Upper lobe of right lung (tissue), 1 donor: ENCODE measurements around the gene STK11. TPM values are rescaled to one million over a fixed set of nuclear protein-coding genes. Genes with fewer than 3 reads are reported as not detected.

Experiments
- ATAC-seq: fragments of 200-7000 bp; cut with Tn5 transposase; one replicate; pipeline ENCODE4 v1.9.1; 2020; ENCODE audit warnings: mild to moderate bottlenecking, moderate library complexity
- DNase-seq: peaks from one replicate; pipeline ENCODE4 v3.0.0-alpha.2; 2020
- H3K27ac ChIP-seq: fragments of 200-600 bp; one replicate; pipeline ENCODE4 v1.8.0; 2022
- H3K27me3 ChIP-seq: fragments of 200-600 bp; one replicate; pipeline ENCODE4 v1.8.0; 2022; ENCODE audit warnings: mild to moderate bottlenecking
- H3K36me3 ChIP-seq: fragments of 200-600 bp; one replicate; pipeline ENCODE4 v1.8.0; 2022
- H3K4me1 ChIP-seq: fragments of 200-600 bp; one replicate; pipeline ENCODE4 v1.8.0; 2022
- H3K4me3 ChIP-seq: fragments of 200-600 bp; one replicate; pipeline ENCODE4 v1.8.0; 2022; ENCODE audit warnings: mild to moderate bottlenecking
- H3K9me3 ChIP-seq: fragments of 200-600 bp; one replicate; pipeline ENCODE4 v1.8.0; 2022
- CTCF ChIP-seq: fragments of 200-600 bp; IDR thresholded peaks from one replicate; pipeline ENCODE4 v1.8.0; 2022; ENCODE audit warnings: antibody characterized with exemption
- intact Hi-C: fragments of 100-400 bp; cut with DNase I; formaldehyde crosslinking; loops from one replicate; pipeline ENCODE4 v1.11.0; 2022
- total RNA-seq: library from RNA; stranded (reverse); fragmentation: NEBNext Ultra II Directional; extraction: Animal tissue kit (Norgen Biotek cat#: 25700); gene quantifications from one replicate; pipeline ENCODE4 v1.2.1, GENCODE V29; 2021
- donor health status: DM: no; HTN: yes; CAD: no; lungs with severe emphysema.

Gene STK11
- total RNA-seq, 1 donor from 2014 or later = 51.8 TPM

- no peak for TF ChIP-seq CTCF
- Histone ChIP-seq H3K9me3 (no peaks in the 10 kb centered on the region), H3K27me3 (no peaks in the 10 kb centered on the region), H3K27ac (no peak overlapping the region), H3K4me3 (no peak overlapping the region), H3K4me1 (peaks cover 46% of the 10 kb centered on the region), H3K36me3 (peaks cover 21% of the 10 kb centered on the region)
- DNase-seq (no peak), ATAC-seq (no peak)
- intact Hi-C loops = no loop called here
Measured at GRCh38 chr19:1216756-1217155, 11.2 kb downstream of the STK11 start.

GRCh38 chr19:1217366-1217765 lies 11.8 kb downstream of the STK11 start:
- Histone ChIP-seq H3K36me3 (peaks cover 27% of the 10 kb centered on the region), H3K27me3 (no peaks in the 10 kb centered on the region), H3K27ac (no peak overlapping the region), H3K4me1 (peaks cover 40% of the 10 kb centered on the region), H3K9me3 (no peaks in the 10 kb centered on the region), H3K4me3 (no peak overlapping the region)
- DNase-seq (no peak), ATAC-seq (no peak)
- intact Hi-C loops = no loop called here
- TF ChIP-seq CTCF = no peak

GRCh38 chr19:1218751-1219567 lies 13.4 kb downstream of the STK11 start:
- TF ChIP-seq CTCF = no peak
- Histone ChIP-seq H3K27me3 (no peaks in the 10 kb centered on the region), H3K27ac (peak overlapping the region; percentile 42), H3K4me1 (peaks cover 30% of the 10 kb centered on the region), H3K9me3 (no peaks in the 10 kb centered on the region), H3K4me3 (no peak overlapping the region), H3K36me3 (peaks cover 38% of the 10 kb centered on the region)
- DNase-seq (no peak), ATAC-seq (no peak)
- intact Hi-C loops = no loop called here

GRCh38 chr19:1219786-1220476 lies 14.4 kb downstream of the STK11 start:
- Histone ChIP-seq H3K27me3 (no peaks in the 10 kb centered on the region), H3K4me1 (peaks cover 20% of the 10 kb centered on the region), H3K36me3 (peaks cover 44% of the 10 kb centered on the region), H3K4me3 (no peak overlapping the region), H3K27ac (no peak overlapping the region), H3K9me3 (no peaks in the 10 kb centered on the region)
- ATAC-seq = no peak
- no peak for DNase-seq
- TF ChIP-seq CTCF = no peak
- intact Hi-C loops = no loop called here

GRCh38 chr19:1220477-1220930 lies 14.9 kb downstream of the STK11 start:
- Histone ChIP-seq H3K27ac (no peak overlapping the region), H3K9me3 (no peaks in the 10 kb centered on the region), H3K36me3 (peaks cover 46% of the 10 kb centered on the region), H3K4me1 (peaks cover 14% of the 10 kb centered on the region), H3K27me3 (no peaks in the 10 kb centered on the region), H3K4me3 (no peak overlapping the region)
- no peak for DNase-seq
- intact Hi-C loops = no loop called here
- TF ChIP-seq CTCF = no peak
- ATAC-seq = no peak
